ENCODE results near the gene TGM5.
"Not testable (repeated sequence)": the region's sequence is repeated elsewhere in the genome, so short reads cannot be mapped to it uniquely, and the experiment has no call there.

Gene TGM5

GRCh38 chr15:43266834-43267233, at the start of gene TGM5:
TGM5 (minus strand) TSS chr15:43266928; CDS start chr15:43266849, 79 bp downstream.
- H3K4me1 ChIP-seq (ENCODE audit: control insufficient read depth in 1 of 2, insufficient read depth in 2 of 2, low read length in 2 of 2), result peaks cover 0 to 4% of the 10 kb centered on the region in 2 donors
- peaks cover 2 to 8% of the 10 kb centered on the region in 2 donors for H3K27me3 ChIP-seq (ENCODE audit: control insufficient read depth in 1 of 2, insufficient read depth in 2 of 2, low read length in 2 of 2)
- H3K9ac ChIP-seq (ENCODE audit: low read depth in 1 of 2, low read length in 2 of 2), result no peak within 1 kb of the TSS
- H3K27ac ChIP-seq (ENCODE audit: low read depth, low read length), result no peak within 1 kb of the TSS
- no peak within 1 kb of the TSS for H3K4me3 ChIP-seq (ENCODE audit: low read depth in 1 of 2, low read length in 2 of 2)
- H3K36me3 ChIP-seq (ENCODE audit: control insufficient read depth in 1 of 2, insufficient read depth in 2 of 2, low read length in 2 of 2), result no peaks in the 10 kb centered on the region
- no peaks in the 10 kb centered on the region for H3K9me3 ChIP-seq (ENCODE audit: control insufficient read depth in 1 of 2, low read length in 2 of 2)

GRCh38 chr15:43314171-43314570, 47.4 kb upstream of the TGM5 start:
- no peaks in the 10 kb centered on the region for H3K36me3 ChIP-seq (ENCODE audit: control insufficient read depth in 1 of 2, insufficient read depth in 2 of 2, low read length in 2 of 2)
- no peaks in the 10 kb centered on the region for H3K4me1 ChIP-seq (ENCODE audit: control insufficient read depth in 1 of 2, insufficient read depth in 2 of 2, low read length in 2 of 2)
- H3K9me3 ChIP-seq (ENCODE audit: control insufficient read depth in 1 of 2, low read length in 2 of 2), result no peaks in the 10 kb centered on the region
- peaks cover 0 to 9% of the 10 kb centered on the region in 2 donors for H3K27me3 ChIP-seq (ENCODE audit: control insufficient read depth in 1 of 2, insufficient read depth in 2 of 2, low read length in 2 of 2)
- H3K9ac ChIP-seq (ENCODE audit: low read depth in 1 of 2, low read length in 2 of 2), result no peak overlapping the region
- no peak overlapping the region for H3K27ac ChIP-seq (ENCODE audit: low read depth, low read length)
- H3K4me3 ChIP-seq (ENCODE audit: low read depth in 1 of 2, low read length in 2 of 2), result no peak overlapping the region

GRCh38 chr15:43312378-43312777, 45.6 kb upstream of the TGM5 start:
- no peaks in the 10 kb centered on the region for H3K4me1 ChIP-seq (ENCODE audit: control insufficient read depth in 1 of 2, insufficient read depth in 2 of 2, low read length in 2 of 2)
- H3K4me3 ChIP-seq (ENCODE audit: low read depth in 1 of 2, low read length in 2 of 2), result no peak overlapping the region
- peaks cover 0 to 9% of the 10 kb centered on the region in 2 donors for H3K27me3 ChIP-seq (ENCODE audit: control insufficient read depth in 1 of 2, insufficient read depth in 2 of 2, low read length in 2 of 2)
- H3K36me3 ChIP-seq (ENCODE audit: control insufficient read depth in 1 of 2, insufficient read depth in 2 of 2, low read length in 2 of 2), result no peaks in the 10 kb centered on the region
- H3K27ac ChIP-seq (ENCODE audit: low read depth, low read length), result no peak overlapping the region
- H3K9me3 ChIP-seq (ENCODE audit: control insufficient read depth in 1 of 2, low read length in 2 of 2), result no peaks in the 10 kb centered on the region
- no peak overlapping the region for H3K9ac ChIP-seq (ENCODE audit: low read depth in 1 of 2, low read length in 2 of 2)

GRCh38 chr15:43302205-43302817, 35.6 kb upstream of the TGM5 start, which contains the start of gene TGM7:
TGM7 (minus strand) TSS chr15:43302255.
- H3K9me3 ChIP-seq (ENCODE audit: control insufficient read depth in 1 of 2, low read length in 2 of 2), result no peaks in the 10 kb centered on the region

GRCh38 chr15:43299884-43300283, 33.2 kb upstream of the TGM5 start:
- Histone ChIP-seq H3K27me3 (ENCODE audit: control insufficient read depth in 1 of 2, insufficient read depth in 2 of 2, low read length in 2 of 2) (peaks cover 2 to 3% of the 10 kb centered on the region in 2 donors), H3K36me3 (ENCODE audit: control insufficient read depth in 1 of 2, insufficient read depth in 2 of 2, low read length in 2 of 2) (no peaks in the 10 kb centered on the region), H3K9ac (ENCODE audit: low read depth in 1 of 2, low read length in 2 of 2) (no peak overlapping the region), H3K27ac (ENCODE audit: low read depth, low read length) (no peak overlapping the region), H3K4me3 (ENCODE audit: low read depth in 1 of 2, low read length in 2 of 2) (no peak overlapping the region), H3K9me3 (ENCODE audit: control insufficient read depth in 1 of 2, low read length in 2 of 2) (no peaks in the 10 kb centered on the region), H3K4me1 (ENCODE audit: control insufficient read depth in 1 of 2, insufficient read depth in 2 of 2, low read length in 2 of 2) (no peaks in the 10 kb centered on the region)

More at GRCh38 chr15:43302205-43302817, 35.6 kb upstream of the TGM5 start, which contains the start of gene TGM7:
- Histone ChIP-seq H3K4me3 (ENCODE audit: low read depth in 1 of 2, low read length in 2 of 2) (no peak within 1 kb of the TSS), H3K9ac (ENCODE audit: low read depth in 1 of 2, low read length in 2 of 2) (no peak within 1 kb of the TSS), H3K36me3 (ENCODE audit: control insufficient read depth in 1 of 2, insufficient read depth in 2 of 2, low read length in 2 of 2) (no peaks in the 10 kb centered on the region), H3K27ac (ENCODE audit: low read depth, low read length) (no peak within 1 kb of the TSS), H3K27me3 (ENCODE audit: control insufficient read depth in 1 of 2, insufficient read depth in 2 of 2, low read length in 2 of 2) (peaks cover 0 to 4% of the 10 kb centered on the region in 2 donors), H3K4me1 (ENCODE audit: control insufficient read depth in 1 of 2, insufficient read depth in 2 of 2, low read length in 2 of 2) (no peaks in the 10 kb centered on the region)

GRCh38 chr15:43299411-43299810, 32.7 kb upstream of the TGM5 start:
- H3K27me3 ChIP-seq (ENCODE audit: control insufficient read depth in 1 of 2, insufficient read depth in 2 of 2, low read length in 2 of 2), result peaks cover 3 to 7% of the 10 kb centered on the region in 2 donors
- H3K9me3 ChIP-seq (ENCODE audit: control insufficient read depth in 1 of 2, low read length in 2 of 2), result no peaks in the 10 kb centered on the region
- no peak overlapping the region for H3K27ac ChIP-seq (ENCODE audit: low read depth, low read length)
- no peak overlapping the region for H3K4me3 ChIP-seq (ENCODE audit: low read depth in 1 of 2, low read length in 2 of 2)
- H3K36me3 ChIP-seq (ENCODE audit: control insufficient read depth in 1 of 2, insufficient read depth in 2 of 2, low read length in 2 of 2), result no peaks in the 10 kb centered on the region
- no peak overlapping the region for H3K9ac ChIP-seq (ENCODE audit: low read depth in 1 of 2, low read length in 2 of 2)
- H3K4me1 ChIP-seq (ENCODE audit: control insufficient read depth in 1 of 2, insufficient read depth in 2 of 2, low read length in 2 of 2), result no peaks in the 10 kb centered on the region

- H3K9ac ChIP-seq (ENCODE audit: low read depth in 1 of 2, low read length in 2 of 2), result no peak overlapping the region
- no peak overlapping the region for H3K4me3 ChIP-seq (ENCODE audit: low read depth in 1 of 2, low read length in 2 of 2)
- H3K27ac ChIP-seq (ENCODE audit: low read depth, low read length), result no peak overlapping the region
- no peaks in the 10 kb centered on the region for H3K4me1 ChIP-seq (ENCODE audit: control insufficient read depth in 1 of 2, insufficient read depth in 2 of 2, low read length in 2 of 2)
- H3K27me3 ChIP-seq (ENCODE audit: control insufficient read depth in 1 of 2, insufficient read depth in 2 of 2, low read length in 2 of 2), result peaks cover 12 to 25% of the 10 kb centered on the region in 2 donors
- H3K9me3 ChIP-seq (ENCODE audit: control insufficient read depth in 1 of 2, low read length in 2 of 2), result no peaks in the 10 kb centered on the region
- H3K36me3 ChIP-seq (ENCODE audit: control insufficient read depth in 1 of 2, insufficient read depth in 2 of 2, low read length in 2 of 2), result no peaks in the 10 kb centered on the region
Observed at GRCh38 chr15:43294091-43294706, 27.5 kb upstream of the TGM5 start.

- no peaks in the 10 kb centered on the region for H3K9me3 ChIP-seq (ENCODE audit: control insufficient read depth in 1 of 2, low read length in 2 of 2)
- no peaks in the 10 kb centered on the region for H3K36me3 ChIP-seq (ENCODE audit: control insufficient read depth in 1 of 2, insufficient read depth in 2 of 2, low read length in 2 of 2)
- H3K4me3 ChIP-seq (ENCODE audit: low read depth in 1 of 2, low read length in 2 of 2), result no peak overlapping the region
- H3K4me1 ChIP-seq (ENCODE audit: control insufficient read depth in 1 of 2, insufficient read depth in 2 of 2, low read length in 2 of 2), result no peaks in the 10 kb centered on the region
- no peak overlapping the region for H3K9ac ChIP-seq (ENCODE audit: low read depth in 1 of 2, low read length in 2 of 2)
- no peak overlapping the region for H3K27ac ChIP-seq (ENCODE audit: low read depth, low read length)
- peaks cover 12 to 25% of the 10 kb centered on the region in 2 donors for H3K27me3 ChIP-seq (ENCODE audit: control insufficient read depth in 1 of 2, insufficient read depth in 2 of 2, low read length in 2 of 2)
Observed at GRCh38 chr15:43293432-43293831, 26.7 kb upstream of the TGM5 start.

- H3K4me3 ChIP-seq (ENCODE audit: low read depth in 1 of 2, low read length in 2 of 2), result no peak overlapping the region
- H3K27ac ChIP-seq (ENCODE audit: low read depth, low read length), result no peak overlapping the region
Observed at GRCh38 chr15:43292375-43293078, 25.8 kb upstream of the TGM5 start.

GRCh38 chr15:43289656-43290055, 22.9 kb upstream of the TGM5 start:
- H3K4me1 ChIP-seq (ENCODE audit: control insufficient read depth in 1 of 2, insufficient read depth in 2 of 2, low read length in 2 of 2); H3K9ac ChIP-seq (ENCODE audit: low read depth in 1 of 2, low read length in 2 of 2); H3K36me3 ChIP-seq (ENCODE audit: control insufficient read depth in 1 of 2, insufficient read depth in 2 of 2, low read length in 2 of 2); H3K9me3 ChIP-seq (ENCODE audit: control insufficient read depth in 1 of 2, low read length in 2 of 2); H3K4me3 ChIP-seq (ENCODE audit: low read depth in 1 of 2, low read length in 2 of 2); H3K27ac ChIP-seq (ENCODE audit: low read depth, low read length): not testable (repeated sequence)
- peaks cover 13 to 20% of the 10 kb centered on the region in 2 donors for H3K27me3 ChIP-seq (ENCODE audit: control insufficient read depth in 1 of 2, insufficient read depth in 2 of 2, low read length in 2 of 2)

More at GRCh38 chr15:43292375-43293078, 25.8 kb upstream of the TGM5 start:
- Histone ChIP-seq H3K9ac (ENCODE audit: low read depth in 1 of 2, low read length in 2 of 2) (no peak overlapping the region), H3K27me3 (ENCODE audit: control insufficient read depth in 1 of 2, insufficient read depth in 2 of 2, low read length in 2 of 2) (peaks cover 12 to 25% of the 10 kb centered on the region in 2 donors), H3K9me3 (ENCODE audit: control insufficient read depth in 1 of 2, low read length in 2 of 2) (no peaks in the 10 kb centered on the region), H3K4me1 (ENCODE audit: control insufficient read depth in 1 of 2, insufficient read depth in 2 of 2, low read length in 2 of 2) (no peaks in the 10 kb centered on the region), H3K36me3 (ENCODE audit: control insufficient read depth in 1 of 2, insufficient read depth in 2 of 2, low read length in 2 of 2) (no peaks in the 10 kb centered on the region)

All from duodenal mucosa (tissue), 2 donors.